CD4-positive, alpha-beta T cell treated with Interleukin-6 for 4 hours (primary cell): ENCODE measurements around the gene TMEM179.

Source experiments
- DNase-seq: peaks from one replicate; pipeline ENCODE4 v3.0.0-alpha.2; 2020; ENCODE audit warnings: mixed read lengths

The TMEM179 gene

GRCh38 chr14:104598039-104598909 is 6.3 kb downstream of the TMEM179 start:
- no peak for DNase-seq

- no peak for DNase-seq
These were observed 7.0 kb downstream of the TMEM179 start for GRCh38 chr14:104597576-104597975.

DNA sequence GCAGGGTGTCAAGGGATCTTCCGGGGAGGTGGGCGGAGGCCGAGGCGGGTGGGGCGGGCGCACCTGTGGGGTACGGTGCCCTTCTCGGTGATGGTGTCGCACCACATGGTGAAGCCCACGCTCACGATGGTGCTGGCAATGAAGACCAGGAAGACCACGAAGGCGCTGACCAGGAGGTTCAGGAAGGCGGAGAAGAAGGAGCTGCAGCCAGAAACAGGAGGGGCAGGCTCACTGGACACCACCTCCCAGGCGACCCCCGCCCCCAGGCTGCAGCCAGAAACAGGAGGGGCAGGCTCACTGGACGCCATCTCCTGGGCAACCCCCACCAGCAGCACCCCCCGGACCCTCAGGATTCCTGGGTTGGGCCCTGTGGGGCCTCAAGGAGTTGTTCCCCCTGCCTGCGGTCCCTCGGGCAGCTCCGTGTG is 7.6 kb downstream of the TMEM179 start:
- no peak for DNase-seq

- no peak for DNase-seq
These were observed 8.1 kb downstream of the TMEM179 start for GRCh38 chr14:104596451-104596918.

GRCh38 chr14:104595911-104596450 is 8.6 kb downstream of the TMEM179 start:
- DNase-seq, result no peak

DNA sequence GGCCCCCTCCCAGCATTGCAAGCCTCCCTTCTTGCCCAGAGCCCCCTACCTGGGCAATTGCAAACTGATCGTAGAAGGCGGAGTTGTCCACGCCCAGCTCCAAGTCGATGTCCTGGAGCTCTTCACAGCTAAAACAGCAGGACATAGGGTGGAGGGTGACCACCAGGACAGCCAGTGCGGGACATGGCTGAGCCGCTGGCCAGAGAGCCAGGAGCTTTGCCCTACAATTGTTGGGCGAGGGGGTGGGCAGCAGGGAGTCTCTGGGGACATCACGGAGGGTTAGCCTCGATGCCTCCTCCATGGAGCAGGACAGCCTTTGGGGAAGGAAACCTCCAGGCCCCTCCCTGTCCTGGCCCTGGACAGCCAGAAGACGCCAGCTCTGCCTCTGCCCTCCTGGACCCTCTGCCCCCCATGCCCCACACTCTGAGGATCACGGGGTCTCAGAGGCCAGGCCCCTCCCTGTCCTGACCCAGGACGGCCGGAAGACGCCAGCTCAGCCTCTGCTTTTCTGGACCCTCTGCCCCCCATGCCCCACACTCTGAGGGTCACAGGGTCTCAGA is 9.4 kb downstream of the TMEM179 start:
- DNase-seq, result no peak

- no peak for DNase-seq
These were observed 10.1 kb downstream of the TMEM179 start for GRCh38 chr14:104594310-104595046.

GRCh38 chr14:104593710-104594136 is 10.8 kb downstream of the TMEM179 start:
- no peak for DNase-seq

DNA sequence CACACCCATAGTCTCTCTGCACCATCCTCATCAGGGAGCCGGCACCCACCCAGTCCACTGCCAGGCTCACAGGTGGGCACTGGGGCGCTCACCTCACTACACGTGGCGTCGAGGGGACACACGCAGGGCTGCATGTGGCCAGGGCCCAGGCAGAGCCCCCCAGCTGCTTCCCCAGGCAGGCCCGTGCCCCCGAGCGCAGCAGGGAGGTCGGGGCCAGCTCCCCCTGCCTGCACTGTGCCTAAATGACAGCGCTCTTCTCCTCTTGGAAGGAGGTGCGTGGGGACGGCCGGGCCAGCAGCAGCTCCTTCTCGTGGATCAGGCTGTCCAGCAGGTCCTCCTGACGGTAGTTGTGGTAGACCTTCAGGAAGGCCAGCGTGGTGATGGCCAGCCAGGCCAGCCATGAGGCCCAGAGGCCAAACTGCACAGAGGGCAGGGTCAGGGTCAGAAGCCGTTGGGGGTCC is 11.3 kb downstream of the TMEM179 start:
- DNase-seq, result no peak

DNA sequence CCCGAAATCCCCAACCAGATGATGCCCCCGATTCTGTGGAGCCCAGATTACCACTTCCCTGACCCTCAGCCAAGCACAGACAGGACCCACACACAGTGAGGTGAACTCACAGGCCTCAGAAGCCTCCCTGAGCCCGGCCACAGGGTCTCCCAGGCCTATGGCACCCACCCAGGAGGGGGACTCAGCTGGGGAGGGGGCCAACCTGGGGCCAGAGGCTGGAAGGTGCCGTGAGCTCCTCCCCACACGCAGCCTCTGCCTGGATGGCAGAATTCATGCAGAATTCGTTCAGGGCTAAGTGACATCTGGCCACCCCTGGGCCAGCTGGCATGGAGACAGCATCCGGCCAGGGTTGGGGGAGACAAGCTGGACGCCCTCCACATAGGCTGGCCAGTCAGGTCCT is 11.8 kb downstream of the TMEM179 start:
- no peak for DNase-seq

GRCh38 chr14:104592292-104592672 is 12.3 kb downstream of the TMEM179 start:
- no peak for DNase-seq

GRCh38 chr14:104591506-104592291 is 12.9 kb downstream of the TMEM179 start:
- DNase-seq, result no peak

GRCh38 chr14:104591031-104591430 is 13.5 kb downstream of the TMEM179 start:
- no peak for DNase-seq

- no peak for DNase-seq
These were observed 14.2 kb downstream of the TMEM179 start for GRCh38 chr14:104590240-104590965.

GRCh38 chr14:104589338-104590195 is 15.0 kb downstream of the TMEM179 start:
- DNase-seq, result no peak

- DNase-seq, result no peak
These were observed 16.3 kb downstream of the TMEM179 start for GRCh38 chr14:104588066-104588857.

- DNase-seq, result no peak
These were observed 16.9 kb downstream of the TMEM179 start for GRCh38 chr14:104587641-104588040.

- no peak for DNase-seq
These were observed 17.5 kb downstream of the TMEM179 start for GRCh38 chr14:104586832-104587620.
